HepG2 (cell line): ENCODE results near the gene MSI2. TPM values are rescaled to one million over a fixed set of nuclear protein-coding genes. Genes with fewer than 3 reads are reported as not detected.

Source experiments
- ATAC-seq: fragments of 200-7000 bp; cut with Tn5 transposase; 3 replicates; pipeline ENCODE4 v1.9.1; 2020; ENCODE audit warnings: mild to moderate bottlenecking, moderate library complexity
- BruUV-seq: library from RNA; stranded (reverse); fragments of 400-500 nt; replicated peaks from 2 replicates; lab custom pipeline; 2021; lab: Mats Ljungman, UMichigan
- CTCF ChIA-PET: fragments of 300-600 bp; formaldehyde crosslinking; extraction: SDS; loops from one replicate; lab custom pipeline; 2021; ENCODE audit warnings: low total read pairs, inconsistent platforms, low intra/inter-chr PET ratio; lab: Yijun Ruan, JAX
- POLR2A ChIA-PET: fragments of 350-600 bp; sonication (Branson Sonifier 250); formaldehyde crosslinking; loops from one replicate; lab custom pipeline; 2020; ENCODE audit warnings: antibody characterized with exemption, inconsistent platforms; lab: Yijun Ruan, JAX
- DNase-seq: peaks from one replicate; pipeline ENCODE4 v3.0.0-alpha.2; 2015; ENCODE audit warnings: low spot score
- FAIRE-seq: peaks from 3 replicates; lab custom pipeline; 2011; peaks lifted over from hg19 to GRCh38; lab: Jason Lieb, UNC
- H2AFZ ChIP-seq: one replicate; pipeline ENCODE4 v1.6.1; 2011; ENCODE audit warnings: low read length, inconsistent platforms
- H3K27ac ChIP-seq: fragments of 300-600 bp; 3 replicates; pipeline ENCODE4 v1.8.0; 2011; ENCODE audit warnings: mixed run types, mild to moderate bottlenecking, mixed read lengths, low read length, inconsistent platforms; ENCODE audit not compliant: insufficient read depth; ENCODE audit errors: extremely low read length
- H3K27me3 ChIP-seq, 2 experiments: fragments of 200-600 bp in 1 of 2; 2 replicates in 1 of 2; 3 replicates in 1 of 2; pipeline versions ENCODE4 v1.6.0 to v1.8.0; 2011; ENCODE audit warnings: low read length in 2 of 2, mild to moderate bottlenecking in 2 of 2, moderate library complexity in 2 of 2, inconsistent platforms in 1 of 2; ENCODE audit not compliant: insufficient read depth in 2 of 2, control insufficient read depth in 1 of 2
- H3K36me3 ChIP-seq, 2 experiments: fragments of 200-600 bp in 1 of 2; replicated peaks in 1 of 2; 2 replicates in 1 of 2; 3 replicates in 1 of 2; pipeline versions ENCODE4 v1.5.1 to v1.8.0; 2011; ENCODE audit warnings: low read length in 2 of 2, inconsistent platforms in 1 of 2; ENCODE audit not compliant: insufficient read depth in 2 of 2, control insufficient read depth in 1 of 2
- H3K4me1 ChIP-seq: 2 replicates; pipeline ENCODE4 v1.5.1; 2012; ENCODE audit warnings: low read length, inconsistent platforms; ENCODE audit not compliant: insufficient read depth
- H3K4me2 ChIP-seq: 2 replicates; pipeline ENCODE4 v1.6.0; 2011; ENCODE audit warnings: low read depth, low read length, inconsistent platforms
- H3K4me3 ChIP-seq, 3 experiments: fragments of 200-600 bp in 1 of 3; sonication (generic), shearing (Covaris generic) in 1 of 3; replicated peaks in 1 of 3; 2 replicates each; pipeline ENCODE4 v1.5.1; 2011 to 2016; ENCODE audit warnings: low read length in 3 of 3, inconsistent platforms in 2 of 3, low read depth in 2 of 3, mild to moderate bottlenecking in 2 of 3, control low read depth in 1 of 3, mixed read lengths in 1 of 3; ENCODE audit not compliant: insufficient read depth in 1 of 3
- H3K79me2 ChIP-seq: one replicate; pipeline ENCODE4 v1.6.1; 2011; ENCODE audit warnings: low read length, inconsistent platforms; ENCODE audit not compliant: insufficient read depth
- H3K9ac ChIP-seq: 2 replicates; pipeline ENCODE4 v1.6.0; 2011; ENCODE audit warnings: mild to moderate bottlenecking, low read depth, low read length, inconsistent platforms; ENCODE audit not compliant: insufficient read depth
- H3K9me3 ChIP-seq: 2 replicates; pipeline ENCODE4 v1.5.1; 2012; ENCODE audit warnings: mild to moderate bottlenecking, low read length
- H4K20me1 ChIP-seq: 2 replicates; pipeline ENCODE4 v1.6.0; 2011; ENCODE audit warnings: inconsistent platforms, mild to moderate bottlenecking, low read length, moderate library complexity; ENCODE audit not compliant: insufficient read depth
- CREB1 ChIP-seq, 2 experiments: fragments of 450-650 bp in 1 of 2; IDR thresholded peaks; 2 replicates each; pipeline ENCODE4 v1.6.1; 2016 to 2017; ENCODE audit warnings: control low read depth in 1 of 2, mild to moderate bottlenecking in 1 of 2, missing compliant biosample characterization in 1 of 2, missing genetic modification characterization in 1 of 2
- ISL2 ChIP-seq: sonication (generic); formaldehyde crosslinking; IDR thresholded peaks from 2 replicates; pipeline ENCODE4 v1.5.0; 2020; ENCODE audit warnings: missing genetic modification reagents
- SOX13 ChIP-seq, 3 experiments: fragments of 450-650 bp in 1 of 3; sonication (generic) in 1 of 3; formaldehyde crosslinking in 1 of 3; IDR thresholded peaks in 2 of 3; conservative IDR thresholded peaks in 1 of 3; 2 replicates each; pipeline versions ENCODE4 v1.5.0 to v1.6.1; 2016 to 2020; ENCODE audit warnings: antibody characterized with exemption in 1 of 3, mild to moderate bottlenecking in 1 of 3, missing compliant biosample characterization in 1 of 3, missing genetic modification reagents in 1 of 3, moderate library complexity in 1 of 3
- ZNF414 ChIP-seq: sonication (generic); formaldehyde crosslinking; IDR thresholded peaks from 2 replicates; pipeline ENCODE4 v1.5.0; 2020; ENCODE audit warnings: missing genetic modification reagents
- ZNF891 ChIP-seq: sonication (generic); formaldehyde crosslinking; IDR thresholded peaks from 2 replicates; pipeline ENCODE4 v1.5.0; 2020; ENCODE audit warnings: mild to moderate bottlenecking, missing genetic modification reagents
- WGBS: methylation state at CpG from one replicate; pipeline ENCODE4 v1.1.6; 2017; ENCODE audit warnings: low lambda C conversion rate; 5-methylcytosine and 5-hydroxymethylcytosine counted together
- in situ Hi-C: cut with HindIII; loops from 2 replicates; pipeline ENCODE4 v1.10.0; 2017; ENCODE audit warnings: low pct_unique_long_range_greater_than_20kb; ENCODE audit not compliant: extremely low pct_ligation_motif_present
- intact Hi-C: fragments of 100-400 bp; cut with micrococcal nuclease; formaldehyde crosslinking; loops from one replicate; pipeline ENCODE4 v1.10.0; 2022; ENCODE audit not compliant: unreplicated experiment
- polyA plus RNA-seq, 8 experiments: library from polyadenylated mRNA; depleted of rRNA in 3 of 8; stranded (reverse) in 7 of 8; unstranded in 1 of 8; fragments of >200 nt; fragmentation: Illumina TruSeq in 4 of 8; extraction: Trizol in 4 of 8; gene quantifications; 2 replicates each; pipeline versions ENCODE4 v1.2.1 to v1.2.3, GENCODE V29; 2011 to 2016; ENCODE audit warnings: low read depth in 4 of 8, missing spikeins in 1 of 8, mixed read lengths in 1 of 8; ENCODE audit not compliant: insufficient read depth in 1 of 8
- total RNA-seq, 5 experiments: library from RNA; depleted of rRNA; stranded (reverse); fragments of >200 nt; fragmentation: Illumina TruSeq; extraction: Trizol; gene quantifications; 2 replicates each; pipeline ENCODE4 v1.2.3, GENCODE V29; 2016; ENCODE audit warnings: low read depth in 1 of 5

Gene MSI2
- total and polyA plus RNA-seq, 2 of the 13 experiments (the other 11 are each of a cell fraction or from before 2014, with no cell fraction given), result 77.5 to 78.4 TPM

DNA sequence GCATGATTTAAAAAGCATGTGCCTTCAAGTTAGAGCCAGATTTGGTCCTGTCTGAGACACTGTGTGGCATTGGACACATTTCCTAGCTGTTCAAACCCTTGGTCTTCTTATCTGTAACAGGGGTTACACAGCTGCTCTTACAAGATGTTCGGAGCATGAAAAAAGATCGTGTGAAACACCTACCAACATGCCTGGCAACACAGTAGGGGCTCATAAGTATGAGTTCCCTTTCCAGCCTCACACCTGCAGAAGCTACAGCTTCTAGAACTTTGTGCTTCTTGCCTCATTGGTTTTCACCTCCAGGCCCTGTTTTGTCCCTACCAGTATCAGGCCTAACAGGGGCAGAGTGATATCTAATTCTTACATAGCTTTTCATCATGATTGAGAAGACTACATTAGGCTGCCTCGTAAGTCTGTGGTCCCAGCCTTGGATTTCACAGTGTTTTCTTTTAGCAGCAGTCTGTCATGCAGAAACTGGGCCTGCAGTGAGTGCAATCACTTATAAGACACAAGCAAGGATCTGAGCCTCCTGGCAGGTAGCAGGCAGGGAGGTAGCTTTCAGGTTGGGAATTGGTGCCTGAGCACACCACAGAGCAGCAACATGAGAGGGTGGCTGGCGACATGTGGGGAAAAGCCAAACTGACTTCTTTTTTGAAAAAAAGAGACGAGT, 410.0 kb downstream of the MSI2 start (continued):
- TF ChIP-seq ZNF414 (CRISPR knock-in tag) (no peak), SOX13 (IDR thresholded peaks at IDR 0.05) (no peak), SOX13 (CRISPR knock-in tag; conservative IDR thresholded peaks at IDR 0.05 in 1 of 2, IDR thresholded peaks at IDR 0.05 in 1 of 2) (no peak), ZNF891 (CRISPR knock-in tag) (no peak), CREB1 (IDR thresholded peaks at IDR 0.05) (no peak), CREB1 (CRISPR knock-in tag; IDR thresholded peaks at IDR 0.05) (no peak)

- TF ChIP-seq ISL2, result no peak
- in situ Hi-C loops, result no loop called here
- no TSS peak for BruUV-seq
- no peaks in the 10 kb centered on the region for H3K27me3 ChIP-seq
- no peak overlapping the region for H2AFZ ChIP-seq
- no peak for DNase-seq
- ChIA-PET CTCF (no interaction called here), POLR2A (no interaction called here)
- no peaks in the 10 kb centered on the region for H3K79me2 ChIP-seq
- no peak overlapping the region for H3K9ac ChIP-seq
- H3K36me3 ChIP-seq, result peaks cover 12 to 32% of the 10 kb centered on the region in 2 experiments; a peak in 3 of 5 replicates
- H3K9me3 ChIP-seq, result no peaks in the 10 kb centered on the region
- FAIRE-seq, result no peak
- intact Hi-C loops, result no loop called here
- H3K4me1 ChIP-seq, result no peaks in the 10 kb centered on the region
- H3K27ac ChIP-seq, result no peak overlapping the region
- no peak overlapping the region for H3K4me2 ChIP-seq
- H4K20me1 ChIP-seq, result no peaks in the 10 kb centered on the region
- WGBS, result 98% methylated on average over 6 of the region's 6 CpGs
- no peak for ATAC-seq
- no peak overlapping the region for H3K4me3 ChIP-seq
Measured at GRCh38 chr17:57666946-57667345, 410.6 kb downstream of the MSI2 start.
